Measurements from ENCODE around the gene TRPV3.

TRPV3 gene

DNA sequence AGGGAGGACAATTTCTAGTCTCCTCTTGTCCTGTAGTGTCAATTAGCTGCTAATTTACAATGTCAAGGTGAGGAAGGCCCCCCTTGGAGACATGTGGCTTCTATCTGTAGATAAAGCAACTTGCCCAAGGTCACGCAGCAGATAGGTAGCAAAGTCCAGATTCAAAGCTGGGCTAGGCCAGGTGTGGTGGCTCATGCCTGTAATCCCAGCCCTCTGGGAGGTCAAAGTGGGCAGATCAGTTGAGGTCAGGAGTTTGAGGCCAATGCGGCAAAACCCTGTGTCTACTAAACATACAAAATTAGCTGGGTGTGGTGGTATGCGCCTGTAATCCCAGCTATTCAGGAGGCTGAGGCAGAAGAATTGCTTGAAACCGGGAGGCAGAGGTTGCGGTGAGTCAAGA is 11.1 kb downstream of the TRPV3 start:
- DNase-seq: no peak

DNA sequence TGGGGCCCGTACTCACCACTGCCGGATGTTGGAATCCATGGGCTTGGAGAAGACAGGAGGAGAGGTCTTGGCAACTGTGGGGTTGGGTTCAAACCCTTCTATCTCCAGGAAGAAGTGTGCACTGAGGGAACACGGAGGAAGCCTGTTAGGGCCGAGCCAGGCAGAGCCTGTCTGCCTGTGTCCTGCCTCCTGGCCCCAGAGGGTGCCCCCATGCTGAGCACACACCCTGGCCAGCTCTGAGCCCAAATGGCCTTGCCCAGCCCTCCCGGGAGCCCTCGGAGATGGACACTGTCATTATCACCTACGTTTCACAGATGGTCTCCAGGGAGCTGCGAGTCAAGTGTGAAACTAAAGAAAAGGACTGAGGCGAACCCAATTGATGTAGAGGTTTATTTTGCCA is 12.5 kb downstream of the TRPV3 start:
- no peak for DNase-seq

DNA sequence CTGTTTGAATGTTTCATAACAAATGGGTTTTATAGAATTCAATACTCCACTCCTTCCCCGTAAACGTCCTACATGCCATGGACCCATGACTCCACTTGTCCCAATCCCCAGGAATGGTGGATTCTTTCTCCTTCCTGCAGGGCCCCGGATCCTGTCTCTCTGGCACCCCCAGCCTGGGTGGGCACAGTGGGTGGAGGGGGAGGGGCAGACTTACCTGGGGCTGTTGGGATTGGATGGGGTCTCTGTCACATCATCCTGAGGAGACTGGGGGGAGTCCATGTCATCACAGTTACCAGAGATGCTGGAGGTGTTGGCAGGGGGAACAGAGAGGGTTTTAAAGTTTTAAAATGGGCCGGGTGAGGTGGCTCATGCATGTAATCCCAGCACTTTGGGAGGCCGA is 13.2 kb downstream of the TRPV3 start:
- DNase-seq: no peak

DNA sequence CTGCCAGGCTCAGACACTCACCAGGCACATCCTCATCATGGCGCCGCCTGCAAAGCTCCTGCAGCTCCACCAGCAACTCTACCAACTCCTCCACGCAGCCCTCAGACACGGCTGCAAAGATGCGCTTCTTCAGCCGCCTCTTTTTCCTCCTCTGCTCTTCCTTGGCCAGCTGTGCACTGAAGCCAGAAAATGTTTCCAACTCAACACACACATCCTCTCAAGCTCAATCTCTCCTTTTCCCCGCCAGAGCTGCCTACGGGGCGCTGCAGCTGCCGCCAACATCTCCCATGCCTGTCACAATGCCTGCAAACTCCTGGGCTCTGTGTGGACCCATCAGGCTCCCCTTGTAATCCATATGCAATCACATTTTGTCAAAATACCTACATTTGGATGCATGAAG is 14.2 kb downstream of the TRPV3 start:
- DNase-seq: no peak

DNA sequence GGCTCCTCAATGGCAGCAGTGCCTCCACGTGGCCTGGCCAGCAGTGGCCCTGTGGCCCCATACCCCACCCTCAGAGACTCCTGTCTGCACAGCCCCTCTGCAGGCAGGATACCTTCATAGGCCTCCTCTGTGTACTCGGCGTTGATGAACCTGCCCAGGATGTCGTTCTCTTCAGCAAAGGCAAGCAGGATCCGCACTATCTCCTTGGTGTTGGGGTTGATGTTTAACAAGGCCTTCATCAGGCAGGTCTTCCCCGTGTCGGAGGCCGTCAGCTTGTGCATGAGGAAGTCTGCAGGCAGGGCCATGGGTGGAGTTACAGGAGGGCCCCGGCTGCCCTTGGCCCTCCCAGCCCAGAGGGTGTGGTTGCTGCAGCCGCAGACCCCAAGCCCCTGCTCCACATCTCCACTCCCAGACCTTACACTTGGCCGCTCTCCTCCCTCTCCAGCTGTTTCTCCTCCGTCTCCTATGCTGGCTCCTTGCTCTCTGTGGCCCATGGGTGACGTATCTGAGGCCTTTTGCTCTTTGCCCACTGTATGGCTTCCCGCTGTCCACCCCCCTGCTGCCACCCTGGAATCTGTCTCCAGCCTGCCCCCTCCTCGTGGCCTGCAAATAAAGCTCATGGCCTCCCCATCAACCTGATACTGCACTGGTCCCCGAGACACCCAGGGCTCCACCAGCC is 15.1 kb downstream of the TRPV3 start:
- no peak for DNase-seq

DNA sequence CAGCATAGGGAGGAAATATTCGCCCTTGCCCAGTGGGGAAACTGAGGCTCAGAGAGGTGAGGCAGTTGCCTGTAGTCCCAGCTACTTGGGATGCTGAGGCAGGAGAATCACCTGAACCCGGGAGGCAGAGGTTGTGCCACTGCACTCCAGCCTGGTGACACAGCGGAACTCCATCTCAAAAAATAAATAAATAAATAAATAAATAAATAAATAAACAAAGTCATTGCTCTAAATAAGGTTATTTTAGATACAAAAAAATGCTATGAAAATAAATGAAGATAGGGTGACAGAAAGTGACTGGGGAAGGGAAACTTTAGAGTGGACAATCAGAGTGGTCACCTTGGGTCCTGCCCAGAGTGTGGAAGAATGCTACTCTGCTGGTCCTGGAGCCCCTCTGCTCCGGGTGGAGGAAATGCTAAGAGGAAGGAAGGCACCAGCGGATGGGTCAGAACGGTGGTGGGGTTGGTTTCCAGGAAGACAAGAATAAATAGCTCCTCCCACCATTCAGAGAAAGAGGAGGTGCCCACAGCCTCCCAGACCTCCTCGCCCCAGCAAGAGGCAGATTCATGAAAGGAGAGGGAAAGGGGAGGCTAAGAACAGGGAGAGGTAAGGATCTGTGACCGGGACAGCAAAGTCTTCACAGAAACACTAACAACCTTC is 17.6 kb downstream of the TRPV3 start:
- no peak for DNase-seq

DNA sequence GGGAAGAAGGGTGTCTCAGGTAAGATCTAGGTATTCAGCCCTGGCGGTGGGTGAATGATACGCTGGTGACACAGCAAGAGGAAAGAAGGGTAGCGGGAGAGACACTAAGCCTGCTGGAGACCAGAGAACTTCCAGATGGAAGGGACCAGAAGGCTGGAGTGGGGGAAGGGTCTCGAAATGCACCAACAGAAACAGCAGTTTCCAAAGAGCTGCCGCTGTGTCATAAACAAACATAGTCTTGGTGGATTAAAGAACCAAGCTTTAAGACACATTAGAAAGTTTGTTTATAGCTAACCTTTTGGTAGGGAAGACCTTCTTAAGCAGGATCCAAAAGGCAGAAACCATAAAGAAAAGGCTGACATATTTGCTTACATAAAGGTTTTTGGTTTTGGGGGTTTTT is 20.9 kb downstream of the TRPV3 start:
- DNase-seq: no peak

DNA sequence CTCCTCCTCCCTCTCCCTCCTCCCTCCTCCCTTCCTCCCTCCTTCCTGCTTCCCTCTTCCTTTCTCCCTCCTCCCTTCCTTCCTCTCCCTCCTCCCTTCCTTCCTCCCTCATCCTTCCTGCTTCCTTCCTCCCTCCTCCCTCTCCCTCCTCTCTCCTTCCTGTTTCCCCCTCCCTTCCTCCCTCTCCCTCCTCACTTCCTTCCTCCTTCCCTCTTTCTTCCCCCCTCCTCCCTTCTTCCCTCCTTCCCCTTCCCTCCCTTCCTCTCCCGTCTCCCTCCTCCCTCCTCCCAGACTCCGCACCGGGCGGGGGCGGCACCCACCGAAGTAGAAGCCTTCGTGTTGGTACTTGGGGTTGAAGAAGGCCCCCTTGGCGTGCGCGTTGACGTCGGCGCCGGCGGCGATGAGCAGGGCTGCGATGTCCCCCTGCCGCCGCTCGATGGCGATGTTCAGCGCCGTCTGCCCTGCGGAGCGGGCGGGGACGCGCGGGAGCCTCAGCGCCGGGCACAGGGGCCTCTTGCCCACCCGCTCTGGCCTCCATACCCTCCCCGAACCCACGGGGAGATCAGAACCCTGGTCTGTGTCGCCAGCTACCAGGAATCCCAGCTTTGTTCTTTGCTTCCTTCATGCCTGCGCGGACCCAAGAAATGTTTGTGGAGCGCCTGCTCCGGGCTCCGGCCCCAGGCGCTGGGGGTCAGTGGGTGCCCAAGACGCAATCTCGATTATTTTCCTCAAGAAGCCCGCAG is 22.2 kb downstream of the TRPV3 start:
- peak; percentile 82 for DNase-seq

DNA sequence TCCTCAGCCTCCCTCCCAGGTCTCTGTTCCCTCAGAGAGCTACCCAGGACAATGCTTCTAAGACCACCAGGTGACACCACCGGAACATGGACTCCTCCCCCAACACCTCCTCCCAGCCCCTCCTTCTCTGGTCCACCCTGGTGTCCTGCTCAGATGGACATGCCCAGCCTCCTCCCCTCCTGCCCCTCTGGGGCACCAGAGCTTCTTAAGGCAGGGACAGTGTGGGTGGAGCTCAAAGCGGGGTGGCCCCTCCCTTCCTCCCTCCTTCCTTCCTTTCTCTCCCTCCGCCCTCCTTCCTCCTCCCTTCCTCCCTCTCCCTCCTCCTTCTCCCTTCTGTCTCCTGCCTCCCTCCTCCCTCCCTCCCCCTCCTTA is 22.7 kb downstream of the TRPV3 start:
- DNase-seq: peak; percentile 46

DNA sequence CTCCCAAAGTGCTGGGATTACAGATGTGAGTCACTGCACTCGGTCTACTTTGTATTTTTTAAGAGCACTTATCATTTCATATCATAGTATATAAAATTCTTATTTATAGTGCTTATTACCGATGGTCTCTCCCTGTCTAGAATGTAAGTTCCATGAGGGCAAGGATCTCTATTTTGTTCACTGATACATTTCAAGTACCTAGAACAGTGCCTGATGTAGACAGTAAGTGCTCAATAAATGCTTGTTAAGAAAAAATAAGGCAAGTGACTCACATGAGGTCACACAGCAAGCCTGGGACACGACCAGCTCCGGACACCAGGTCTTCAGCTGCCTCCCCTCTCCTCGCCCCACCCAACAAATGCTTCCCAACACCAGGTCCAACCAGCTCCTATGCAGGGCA is 23.9 kb downstream of the TRPV3 start:
- DNase-seq: peak; percentile 6

DNA sequence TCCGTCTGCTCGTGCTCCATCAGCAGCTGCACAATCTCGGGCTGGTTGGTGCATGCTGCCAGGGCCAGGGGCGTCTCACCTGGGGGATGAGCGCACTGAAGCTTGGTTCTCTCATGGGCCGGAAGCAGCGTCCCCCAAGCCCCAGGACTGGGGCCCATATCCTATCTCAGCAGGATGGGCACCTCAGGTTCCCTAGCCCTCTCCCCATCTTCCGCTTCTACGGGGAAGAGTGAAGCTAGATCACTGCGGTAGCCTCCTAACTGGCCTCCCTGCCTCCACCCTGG is 24.8 kb downstream of the TRPV3 start:
- no peak for DNase-seq

DNA sequence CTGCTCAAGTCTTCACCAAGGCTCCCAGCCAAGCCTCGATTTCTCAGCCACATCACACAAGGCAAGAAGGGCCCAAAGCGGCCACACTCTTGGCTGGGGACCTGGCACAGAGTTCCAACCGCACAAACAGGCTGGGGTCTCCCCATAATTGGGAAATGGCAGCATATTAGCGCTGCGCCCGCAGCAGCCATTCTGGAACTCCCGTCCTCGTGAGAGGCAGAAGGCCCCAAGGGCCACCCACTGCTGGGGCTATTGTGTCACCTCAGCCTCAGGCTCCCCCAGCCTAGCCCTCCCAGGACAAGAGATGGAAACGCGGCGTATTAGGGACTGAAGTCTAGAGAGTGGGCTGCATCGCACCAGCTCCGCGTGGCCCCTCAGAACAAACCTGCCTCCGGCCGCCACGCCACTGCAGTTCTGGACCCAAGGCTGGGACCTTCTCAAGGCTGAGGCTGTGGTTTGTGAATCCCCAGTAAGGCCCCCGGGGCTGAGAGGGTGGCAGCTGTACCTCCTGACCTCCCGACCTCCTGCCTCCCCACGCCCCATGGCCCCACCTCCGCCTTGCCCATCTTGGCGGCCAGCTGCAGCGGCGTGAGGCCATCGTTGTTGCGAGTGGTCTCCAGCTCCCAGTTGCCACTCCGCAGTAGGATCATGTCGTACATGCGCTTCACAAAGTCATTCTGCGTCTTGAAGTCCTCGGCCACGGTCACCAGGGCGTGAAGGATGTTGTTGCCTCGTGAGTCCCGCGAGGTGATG is 25.3 kb downstream of the TRPV3 start:
- DNase-seq: no peak

DNA sequence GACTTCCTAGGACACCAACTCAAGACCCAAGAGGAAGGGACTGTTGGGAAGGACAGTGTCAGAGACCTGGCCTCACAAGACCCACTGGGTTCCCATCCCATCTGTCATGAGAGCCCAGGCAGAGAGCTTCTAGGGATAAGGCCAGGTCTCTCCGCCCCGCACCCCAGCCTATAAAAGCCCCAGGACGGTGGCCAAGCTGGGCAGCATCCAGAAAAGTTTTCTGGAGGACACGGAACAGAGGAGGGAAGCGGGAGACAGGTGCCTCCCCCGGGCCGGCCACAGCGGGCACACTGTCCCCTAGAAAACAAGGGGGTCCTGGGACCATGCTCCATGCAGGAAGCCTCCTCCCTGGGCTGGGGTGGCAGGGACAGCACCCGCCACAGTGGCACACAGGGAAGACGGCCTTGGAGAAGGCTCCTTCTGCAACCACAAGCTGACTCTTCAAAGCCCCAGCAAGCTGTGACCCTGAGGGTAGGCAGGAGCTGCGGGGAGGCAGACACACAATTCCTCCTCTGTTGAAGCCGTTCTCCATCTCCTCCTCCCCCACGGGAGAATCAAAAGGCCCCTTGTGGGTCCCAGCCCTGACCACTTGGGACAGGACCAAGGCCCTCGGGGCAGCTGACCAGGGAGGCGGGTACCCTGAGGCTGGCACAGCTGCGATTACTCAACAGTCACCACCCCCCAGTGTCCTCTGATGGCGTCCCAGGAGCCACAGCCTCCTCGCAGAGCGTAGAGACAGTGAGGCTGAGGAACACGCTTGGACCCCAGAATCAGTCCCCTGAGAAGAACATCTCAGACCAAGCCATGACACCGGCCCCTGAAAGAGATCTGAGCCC is 26.1 kb downstream of the TRPV3 start:
- DNase-seq: peak; percentile 97

DNA sequence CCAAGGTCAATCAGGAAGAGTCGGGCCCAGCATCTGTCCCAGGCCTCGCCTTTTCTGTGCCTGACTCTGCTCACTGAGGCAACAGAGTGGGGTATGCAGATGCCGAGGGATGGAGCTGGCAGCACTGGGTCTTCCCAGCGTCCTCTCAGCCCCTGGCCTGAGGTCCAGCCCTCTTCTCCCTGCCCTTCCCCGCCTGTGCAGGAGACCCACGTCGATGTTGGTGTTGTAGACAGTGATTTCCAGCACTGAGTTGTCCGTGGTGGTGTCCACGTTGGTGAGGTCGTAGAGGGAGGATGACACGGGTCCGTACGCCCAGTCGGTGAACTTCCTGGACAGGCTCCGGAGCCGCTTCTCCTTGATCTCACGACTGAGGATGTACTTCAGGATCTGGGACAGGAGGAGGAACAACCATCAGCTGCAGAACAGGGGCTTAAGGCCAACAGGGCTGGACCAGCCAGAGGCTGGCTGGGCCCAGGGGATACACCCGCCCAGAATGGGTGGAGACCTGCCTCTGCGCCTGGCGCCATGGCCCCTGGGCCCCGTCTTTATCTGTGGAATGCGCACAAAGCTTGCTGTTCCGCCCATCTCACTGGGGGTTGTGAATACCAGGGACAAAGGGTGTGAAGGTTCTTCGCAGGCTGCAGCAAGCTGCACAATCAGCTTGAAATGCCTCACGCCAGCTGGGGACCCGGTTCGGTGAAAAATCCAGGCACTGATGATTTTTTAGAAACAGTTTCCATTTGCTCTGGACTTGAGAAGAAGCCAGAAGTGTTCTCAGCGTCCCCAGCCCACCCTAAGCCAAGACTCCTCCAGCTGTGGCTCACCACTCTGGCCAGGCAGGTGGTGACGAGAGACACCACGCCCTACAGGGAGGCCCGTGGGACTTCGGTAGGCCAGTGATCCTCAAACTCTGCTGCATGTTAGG is 27.5 kb downstream of the TRPV3 start:
- peak; percentile 48 for DNase-seq

DNA sequence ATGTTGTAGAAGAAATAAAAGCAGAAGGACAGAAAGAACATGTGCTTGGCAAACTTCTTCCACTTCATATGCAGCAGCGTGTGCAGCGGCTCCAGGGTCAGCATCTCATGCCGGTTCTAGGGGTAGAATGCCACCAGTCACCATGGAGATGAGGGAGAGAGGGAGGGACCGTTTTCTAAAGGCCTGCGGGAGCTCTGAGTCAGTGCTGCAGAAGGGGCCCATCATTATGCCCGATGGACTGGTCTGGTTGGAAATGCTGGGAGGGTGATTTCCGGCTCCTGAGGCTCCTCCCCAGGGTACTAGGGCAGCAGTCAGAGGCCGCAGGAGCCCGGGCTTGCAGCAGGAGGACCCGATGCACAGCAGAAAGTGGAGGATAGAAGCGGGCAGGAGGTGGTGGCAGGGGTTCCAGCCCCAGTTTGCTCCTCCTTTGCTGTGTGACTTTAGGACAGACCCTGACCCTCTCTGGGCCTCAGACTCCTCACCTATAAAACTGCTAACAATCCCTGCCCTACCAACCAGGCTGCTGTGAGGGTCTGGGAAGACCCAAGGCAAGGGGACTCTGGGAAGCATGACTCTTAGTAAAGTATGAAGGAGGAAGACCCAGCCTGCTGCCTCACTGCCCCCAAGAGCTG is 28.6 kb downstream of the TRPV3 start:
- no peak for DNase-seq

DNA sequence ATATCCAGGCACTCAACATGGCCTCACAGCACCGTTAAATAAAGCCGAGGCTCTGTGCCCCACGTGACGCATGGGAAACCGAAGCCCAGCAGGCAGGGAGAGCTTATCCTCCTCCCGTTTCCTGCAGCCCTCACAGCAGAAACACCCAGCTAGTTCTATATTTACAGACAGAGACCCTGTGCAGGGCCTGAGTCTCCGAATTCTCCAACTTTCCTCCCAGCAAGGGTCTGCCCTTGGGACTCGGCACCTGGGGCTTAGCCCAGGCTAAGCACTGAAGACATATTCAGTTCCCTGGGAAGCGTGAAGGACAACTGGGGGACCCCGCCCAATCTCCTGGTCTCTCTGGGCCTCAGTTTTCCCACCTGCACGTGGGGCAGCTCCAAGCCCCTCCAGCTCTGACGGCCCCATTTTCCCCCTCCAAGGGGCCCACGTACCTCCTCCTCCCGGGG is 29.2 kb downstream of the TRPV3 start:
- DNase-seq: no peak

DNA sequence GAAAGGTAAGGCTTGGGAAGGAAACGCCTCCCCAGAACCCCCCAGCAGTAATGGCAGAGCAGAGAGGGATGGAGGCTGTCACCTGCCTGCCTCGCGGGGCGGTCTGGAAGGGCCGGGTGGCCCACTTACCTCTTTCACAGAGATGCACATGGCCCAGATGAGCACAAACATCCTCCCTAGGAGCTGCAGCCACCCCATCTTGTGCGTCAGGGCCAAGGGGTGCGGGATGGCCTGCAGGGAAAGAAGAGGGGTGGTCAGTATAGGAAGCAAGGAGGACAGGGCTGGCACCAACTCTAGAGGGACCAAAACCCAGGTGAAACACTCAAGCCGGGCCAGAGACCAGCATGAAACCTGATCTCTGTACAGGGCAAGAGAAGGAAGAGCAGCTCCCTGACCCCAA is 29.7 kb downstream of the TRPV3 start:
- DNase-seq: no peak

DNA sequence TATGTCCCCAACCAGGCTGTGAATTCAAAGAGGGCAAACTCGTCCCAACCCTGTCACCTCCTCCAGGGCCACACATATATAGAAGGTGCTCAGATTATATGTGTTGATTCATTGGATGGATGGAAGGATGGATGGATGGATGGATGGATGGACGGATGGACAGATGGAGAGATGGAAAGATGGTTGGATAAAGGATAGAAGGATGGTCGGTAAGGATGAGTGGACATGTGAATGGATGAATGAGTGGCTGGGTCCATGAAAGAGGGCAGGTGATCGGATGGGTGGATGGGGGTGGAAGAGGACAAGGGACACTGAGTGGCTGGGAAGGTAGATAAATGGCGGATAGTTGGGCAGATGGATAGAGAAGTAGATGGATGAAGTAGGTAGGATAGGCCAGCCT is 30.1 kb downstream of the TRPV3 start:
- DNase-seq: no peak

DNA sequence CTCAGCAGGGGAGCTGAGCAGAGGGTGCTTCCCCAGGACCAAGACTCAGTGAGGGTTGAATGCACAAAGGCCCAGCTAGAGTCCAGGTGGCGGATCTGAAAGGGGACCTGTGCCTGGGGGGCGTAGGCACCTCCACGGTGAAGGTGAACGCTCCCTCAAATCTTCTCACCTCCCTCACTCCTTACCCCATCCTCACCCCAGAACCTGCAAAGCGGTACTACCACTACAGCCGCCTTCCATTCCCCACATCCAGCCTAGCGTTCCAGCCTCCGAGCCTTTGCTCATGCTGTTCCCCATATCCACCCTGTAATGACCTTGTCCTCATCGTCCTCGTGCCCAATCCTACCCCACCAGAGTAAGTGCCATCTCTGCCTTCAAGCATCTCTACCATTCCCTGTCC is 30.6 kb downstream of the TRPV3 start:
- DNase-seq: no peak

DNA sequence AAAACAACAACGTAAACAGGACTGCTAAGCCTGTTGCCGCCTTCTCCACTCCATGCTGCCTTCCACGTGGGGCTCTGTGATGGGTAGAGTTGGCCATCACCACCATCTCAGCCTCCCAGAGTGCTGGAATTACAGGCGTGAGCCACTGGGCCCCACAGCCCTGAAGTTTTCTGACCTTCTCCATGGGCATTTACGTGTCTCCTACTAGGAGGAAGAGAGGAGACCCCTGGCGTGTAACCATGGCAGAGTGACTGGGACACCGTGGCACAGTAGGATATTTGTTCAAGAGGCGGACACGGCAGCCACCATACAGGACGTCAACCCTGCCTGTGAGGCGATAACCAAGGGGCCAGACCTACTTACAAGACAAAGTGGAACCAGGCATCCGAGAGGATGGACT is 31.1 kb downstream of the TRPV3 start:
- DNase-seq: no peak

DNA sequence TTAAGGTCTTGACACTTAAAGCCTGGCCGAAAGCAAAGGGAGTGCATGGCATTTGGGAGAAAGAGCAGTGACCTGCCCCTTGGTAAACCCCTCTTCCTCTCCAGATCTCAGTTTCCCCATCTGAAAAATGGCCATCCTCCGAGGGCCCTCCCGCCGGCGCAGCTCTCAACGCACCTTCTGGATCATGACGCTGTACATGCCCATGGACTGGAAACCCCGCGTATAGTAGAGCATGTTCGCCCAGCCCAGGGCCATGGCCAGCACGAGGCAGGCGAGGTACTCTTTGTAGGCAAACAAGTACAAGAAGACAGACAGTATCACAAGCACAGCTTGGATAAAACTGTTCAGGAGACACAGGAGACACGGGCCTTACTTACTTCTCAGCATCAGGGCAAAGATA is 33.6 kb downstream of the TRPV3 start:
- DNase-seq: no peak

Measured in midbrain (tissue), 1 donor.